Neutrophil (primary cell): ENCODE results near the gene UBAC1.
"Not testable (repeated sequence)": the region's sequence is repeated elsewhere in the genome, so short reads cannot be mapped to it uniquely, and the experiment has no call there.

Experiments
- H3K27ac ChIP-seq: fragments of 200-600 bp; sonication (generic); 2 replicates; pipeline ENCODE4 v1.5.1; 2016; ENCODE audit warnings: mild to moderate bottlenecking, moderate library complexity
- H3K27me3 ChIP-seq: fragments of 200-600 bp; sonication (generic); 2 replicates; pipeline ENCODE4 v1.6.0; 2016; ENCODE audit warnings: mild to moderate bottlenecking
- H3K36me3 ChIP-seq: fragments of 200-600 bp; sonication (generic); 2 replicates; pipeline ENCODE4 v1.5.1; 2017
- H3K4me1 ChIP-seq, 2 experiments: fragments of 200-600 bp in 1 of 2; sonication (generic) in 1 of 2; 1 replicate in 1 of 2; 2 replicates in 1 of 2; pipeline versions ENCODE4 v1.5.1 to v1.6.1; 2013 to 2016; ENCODE audit warnings: low read depth in 1 of 2, low read length in 1 of 2, mild to moderate bottlenecking in 1 of 2, moderate library complexity in 1 of 2; ENCODE audit not compliant: control insufficient read depth in 1 of 2, insufficient read depth in 1 of 2
- H3K4me3 ChIP-seq, 2 experiments: fragments of 200-600 bp in 1 of 2; sonication (generic) in 1 of 2; 1 replicate in 1 of 2; 2 replicates in 1 of 2; pipeline ENCODE4 v1.5.1; 2013 to 2016; ENCODE audit warnings: low read depth in 1 of 2, low read length in 1 of 2, mild to moderate bottlenecking in 1 of 2, moderate library complexity in 1 of 2
- H3K9me3 ChIP-seq: fragments of 200-600 bp; sonication (generic); 2 replicates; pipeline ENCODE4 v1.5.1; 2016
- TF ChIP-seq, protein P1 (sequence below): fragments of 200-600 bp; sonication (generic); IDR thresholded peaks from 2 replicates; pipeline ENCODE4 v1.5.1; 2016; ENCODE audit warnings: antibody characterized with exemption

Gene UBAC1

DNA sequence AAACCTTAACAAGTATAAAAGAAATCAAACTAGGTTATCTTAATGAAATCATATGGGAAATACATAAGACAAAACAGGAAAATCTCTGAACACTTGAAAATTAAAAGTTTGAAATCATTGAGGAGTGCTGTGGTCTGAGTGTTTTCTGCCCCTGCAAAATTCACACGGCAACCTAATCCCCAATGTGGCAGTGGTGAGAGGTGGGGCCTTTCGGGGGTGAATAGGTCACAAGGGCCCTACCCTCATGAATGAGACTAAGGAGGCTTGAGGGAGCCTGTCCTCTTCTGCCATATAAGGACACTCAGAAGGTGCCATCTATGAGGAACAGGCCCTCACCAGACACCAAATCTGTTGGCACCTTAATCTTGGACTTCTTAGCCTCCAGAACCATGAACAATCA lies 64.5 kb downstream of the UBAC1 start:
- Histone ChIP-seq H3K27me3 (no peaks in the 10 kb centered on the region), H3K4me1 (peaks cover 5 to 7% of the 10 kb centered on the region in 2 experiments), H3K27ac (no peak overlapping the region), H3K9me3 (no peaks in the 10 kb centered on the region), H3K36me3 (no peaks in the 10 kb centered on the region), H3K4me3 (no peak overlapping the region)
- TF ChIP-seq, protein P1, sequence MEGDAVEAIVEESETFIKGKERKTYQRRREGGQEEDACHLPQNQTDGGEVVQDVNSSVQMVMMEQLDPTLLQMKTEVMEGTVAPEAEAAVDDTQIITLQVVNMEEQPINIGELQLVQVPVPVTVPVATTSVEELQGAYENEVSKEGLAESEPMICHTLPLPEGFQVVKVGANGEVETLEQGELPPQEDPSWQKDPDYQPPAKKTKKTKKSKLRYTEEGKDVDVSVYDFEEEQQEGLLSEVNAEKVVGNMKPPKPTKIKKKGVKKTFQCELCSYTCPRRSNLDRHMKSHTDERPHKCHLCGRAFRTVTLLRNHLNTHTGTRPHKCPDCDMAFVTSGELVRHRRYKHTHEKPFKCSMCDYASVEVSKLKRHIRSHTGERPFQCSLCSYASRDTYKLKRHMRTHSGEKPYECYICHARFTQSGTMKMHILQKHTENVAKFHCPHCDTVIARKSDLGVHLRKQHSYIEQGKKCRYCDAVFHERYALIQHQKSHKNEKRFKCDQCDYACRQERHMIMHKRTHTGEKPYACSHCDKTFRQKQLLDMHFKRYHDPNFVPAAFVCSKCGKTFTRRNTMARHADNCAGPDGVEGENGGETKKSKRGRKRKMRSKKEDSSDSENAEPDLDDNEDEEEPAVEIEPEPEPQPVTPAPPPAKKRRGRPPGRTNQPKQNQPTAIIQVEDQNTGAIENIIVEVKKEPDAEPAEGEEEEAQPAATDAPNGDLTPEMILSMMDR, result no peak

DNA sequence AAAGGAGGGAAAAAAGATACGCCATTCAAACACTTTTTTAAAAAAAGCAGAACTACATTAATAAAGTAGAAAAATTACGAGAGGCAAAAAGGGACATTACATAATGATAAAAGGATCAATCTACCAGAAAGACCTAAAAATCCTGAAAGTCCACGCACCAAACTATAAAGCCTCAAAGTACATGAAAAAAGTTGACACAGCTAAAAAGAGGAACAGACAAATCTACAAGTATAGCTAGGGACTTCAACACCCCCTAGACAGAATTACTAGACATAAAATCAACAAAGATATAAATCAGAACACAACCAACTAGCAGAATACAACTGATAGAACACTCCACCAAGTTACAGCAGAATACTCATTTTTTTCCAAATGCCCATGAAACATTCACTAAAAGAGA lies 65.0 kb downstream of the UBAC1 start:
- Histone ChIP-seq H3K36me3 (no peaks in the 10 kb centered on the region), H3K9me3 (no peaks in the 10 kb centered on the region), H3K27me3 (no peaks in the 10 kb centered on the region), H3K27ac (no peak overlapping the region), H3K4me3 (no peak overlapping the region), H3K4me1 (peaks cover 5 to 7% of the 10 kb centered on the region in 2 experiments)
- TF ChIP-seq, protein P1, result no peak

DNA sequence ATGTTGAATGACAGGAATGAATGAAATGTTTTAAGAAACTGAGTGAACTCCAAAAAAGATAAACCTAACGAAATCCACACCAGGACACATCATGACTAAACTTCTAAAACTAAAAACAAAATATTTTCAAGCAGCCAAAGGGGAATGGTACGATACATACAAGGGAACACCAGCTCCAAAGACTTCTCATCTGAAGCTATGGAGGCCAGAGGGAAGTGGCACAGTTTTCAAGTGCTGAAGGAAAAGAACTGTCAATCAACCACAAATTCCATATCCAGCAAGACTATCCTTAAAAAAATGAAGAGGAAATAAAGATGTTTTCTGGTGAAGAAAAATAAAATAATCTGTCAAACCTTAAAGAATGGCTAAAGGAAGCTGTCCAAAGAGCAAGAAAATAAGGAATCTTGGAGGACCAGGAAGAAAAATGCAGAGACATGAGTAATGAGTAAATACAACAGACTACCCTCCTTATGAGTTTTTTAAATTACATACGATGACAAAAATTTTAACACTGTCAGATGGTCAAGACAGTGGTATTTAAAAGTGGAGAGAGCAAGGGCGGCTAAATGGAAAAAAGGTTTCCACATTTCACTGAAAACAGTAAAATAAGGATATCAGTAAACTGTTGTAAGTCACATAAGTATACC lies 65.8 kb downstream of the UBAC1 start:
- TF ChIP-seq, protein P1, result no peak
- Histone ChIP-seq H3K36me3 (no peaks in the 10 kb centered on the region), H3K4me3 (no peak overlapping the region), H3K4me1 (peaks cover 5 to 7% of the 10 kb centered on the region in 2 experiments), H3K27ac (no peak overlapping the region), H3K27me3 (no peaks in the 10 kb centered on the region), H3K9me3 (no peaks in the 10 kb centered on the region)

DNA sequence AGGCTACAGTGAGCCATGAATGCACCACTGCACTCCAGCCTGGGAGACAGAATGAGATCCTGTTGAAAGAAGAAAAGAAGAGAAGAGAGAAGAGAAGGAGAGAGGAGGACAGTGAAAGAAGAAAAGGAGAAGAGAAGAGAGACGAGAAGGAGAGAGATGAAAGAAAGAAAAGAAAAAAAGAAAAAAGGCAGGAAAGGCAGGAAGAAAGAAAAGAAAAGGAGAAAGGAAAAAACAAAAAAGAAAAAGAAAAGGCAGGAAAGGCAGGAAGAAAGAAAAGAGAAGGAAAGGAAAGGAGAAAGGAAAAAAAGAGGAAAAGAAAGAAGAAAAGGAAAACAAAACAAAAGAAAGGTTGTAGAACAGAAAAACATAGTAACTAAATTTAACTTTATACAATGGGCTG lies 68.1 kb downstream of the UBAC1 start:
- no peak overlapping the region for H3K27ac ChIP-seq
- TF ChIP-seq, protein P1, result no peak
- no peaks in the 10 kb centered on the region for H3K36me3 ChIP-seq
- H3K4me3 ChIP-seq, result no peak overlapping the region
- peaks cover 4 to 6% of the 10 kb centered on the region in 2 experiments for H3K4me1 ChIP-seq
- H3K27me3 ChIP-seq, result no peaks in the 10 kb centered on the region
- H3K9me3 ChIP-seq, result no peaks in the 10 kb centered on the region

DNA sequence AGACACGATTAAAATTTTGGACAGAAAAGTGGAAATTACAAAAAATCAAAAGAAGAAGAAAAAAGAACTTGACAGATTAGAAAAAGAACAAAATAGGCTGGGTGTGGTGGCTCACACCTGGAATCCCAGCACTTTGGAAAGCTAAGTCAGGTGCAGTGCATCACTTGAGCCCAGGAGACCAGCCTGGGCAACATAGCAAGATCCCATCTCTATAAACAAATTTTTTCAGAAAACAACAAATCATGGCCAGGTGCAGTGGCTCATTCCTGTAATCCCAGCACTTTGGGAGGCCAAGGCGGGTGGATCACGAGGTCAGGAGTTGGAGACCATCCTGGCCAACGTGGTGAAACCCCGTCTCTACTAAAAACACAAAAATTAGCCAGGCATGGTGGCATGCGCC lies 68.8 kb downstream of the UBAC1 start:
- not testable (repeated sequence) for H3K4me3 ChIP-seq, H3K36me3 ChIP-seq, H3K27me3 ChIP-seq, H3K9me3 ChIP-seq, H3K27ac ChIP-seq
- peaks cover 11 to 14% of the 10 kb centered on the region in 2 experiments for H3K4me1 ChIP-seq

DNA sequence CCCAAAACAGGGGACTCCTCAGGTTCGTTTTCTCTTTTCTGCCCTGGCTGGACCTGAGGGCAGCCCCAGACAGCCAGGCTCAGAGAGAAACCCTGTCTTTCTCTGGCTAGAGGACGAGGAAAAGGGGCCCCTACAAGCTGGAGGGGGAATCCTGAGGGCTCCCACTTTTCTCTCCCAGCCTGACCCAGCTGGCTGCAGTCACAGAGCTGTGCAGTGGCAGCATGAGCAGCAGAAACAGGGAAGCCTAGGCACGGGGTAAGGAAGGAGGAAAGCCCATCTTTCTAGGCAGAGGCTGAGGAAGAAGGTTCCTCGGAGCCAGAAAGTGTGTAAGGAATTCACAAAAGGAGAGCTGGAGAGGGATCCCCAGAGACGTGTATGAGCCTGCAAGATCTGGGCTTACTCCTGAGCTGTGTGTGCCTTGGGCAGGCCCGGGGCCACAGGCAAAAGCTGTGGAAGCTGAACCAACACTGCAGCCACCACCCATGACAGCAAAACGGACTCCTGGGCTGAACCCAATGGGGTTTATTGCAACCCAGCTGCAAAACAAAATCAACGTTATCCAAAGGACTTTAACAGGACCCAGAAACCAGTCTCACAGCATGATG lies 70.0 kb downstream of the UBAC1 start:
- TF ChIP-seq, protein P1, result no peak
- Histone ChIP-seq H3K27ac (no peak overlapping the region), H3K4me1 (peaks cover 17 to 22% of the 10 kb centered on the region in 2 experiments)

More for the DNA sequence above, 70.0 kb downstream of the UBAC1 start:
- Histone ChIP-seq H3K36me3 (no peaks in the 10 kb centered on the region), H3K9me3 (no peaks in the 10 kb centered on the region), H3K4me3 (no peak overlapping the region), H3K27me3 (no peaks in the 10 kb centered on the region)
